OCI-LY7 (cell line): ENCODE results near the gene LRP1B.

ENCODE experiments used
- CTCF ChIP-seq: fragments of 200-600 bp; sonication (generic); conservative IDR thresholded peaks from 2 replicates; pipeline ENCODE4 v1.5.1; 2014; ENCODE audit warnings: mild to moderate bottlenecking, antibody characterized with exemption, low read length, moderate library complexity, mixed read lengths
- EZH2phosphoT487 ChIP-seq: fragments of 200-600 bp; sonication (generic); IDR thresholded peaks from 2 replicates; pipeline ENCODE4 v1.6.1; 2018; ENCODE audit warnings: low read depth, borderline replicate concordance, mild to moderate bottlenecking, mixed run types, antibody characterized with exemption, low read length, moderate library complexity, mixed read lengths

GRCh38 chr2:140865837-140866236, 1265.0 kb downstream of the LRP1B start:
- TF ChIP-seq CTCF (no peak), EZH2phosphoT487 (no peak)
